Renal cortex interstitium (tissue), 11 donors: ENCODE data around the gene GLTP. TPM values are rescaled to one million over a fixed set of nuclear protein-coding genes. Genes with fewer than 3 reads are reported as not detected.

ENCODE experiments used
- DNase-seq, 11 donors: peaks; one replicate each; pipeline ENCODE4 v3.0.0-alpha.2; 2013; ENCODE audit warnings: low read depth in 9 of 11, low spot score in 4 of 11; ENCODE audit errors: extremely low read depth in 1 of 11
- polyA plus RNA-seq, 3 donors: library from polyadenylated mRNA; unstranded; fragments of 120-200 nt; gene quantifications; one replicate each; pipeline ENCODE4 v1.2.1, GENCODE V29; 2013; ENCODE audit not compliant: insufficient read length in 3 of 3

The GLTP gene
- polyA plus RNA-seq, 3 donors: 32.4 to 36.4 (median 33.5) TPM

GRCh38 chr12:109832541-109833306 lies 47.6 kb downstream of the GLTP start:
- no peak for DNase-seq

GRCh38 chr12:109831929-109832328 lies 48.4 kb downstream of the GLTP start:
- no peak for DNase-seq

- DNase-seq: no peak
Observed at GRCh38 chr12:109831365-109831764, 49.0 kb downstream of the GLTP start.

- DNase-seq: no peak
Observed at GRCh38 chr12:109830718-109831117, 49.6 kb downstream of the GLTP start.

GRCh38 chr12:109830267-109830666 lies 50.1 kb downstream of the GLTP start:
- no peak for DNase-seq

- DNase-seq: no peak
Observed at GRCh38 chr12:109829667-109830066, 50.7 kb downstream of the GLTP start.

GRCh38 chr12:109828754-109829511 lies 51.4 kb downstream of the GLTP start:
- no peak for DNase-seq

GRCh38 chr12:109827566-109828550 lies 52.5 kb downstream of the GLTP start:
- DNase-seq: no peak

GRCh38 chr12:109827080-109827479 lies 53.3 kb downstream of the GLTP start:
- no peak for DNase-seq

GRCh38 chr12:109824731-109825130 lies 55.6 kb downstream of the GLTP start:
- no peak for DNase-seq

GRCh38 chr12:109822951-109823411 lies 57.4 kb downstream of the GLTP start:
- no peak for DNase-seq

GRCh38 chr12:109822416-109822815 lies 57.9 kb downstream of the GLTP start:
- no peak for DNase-seq

- DNase-seq: no peak
Observed at GRCh38 chr12:109821968-109822367, 58.4 kb downstream of the GLTP start.

- no peak for DNase-seq
Observed at GRCh38 chr12:109820816-109821381, 59.4 kb downstream of the GLTP start.

- no peak for DNase-seq
Observed at GRCh38 chr12:109818905-109819500, 61.3 kb downstream of the GLTP start.

- no peak for DNase-seq
Observed at GRCh38 chr12:109818253-109818652, 62.1 kb downstream of the GLTP start.

- DNase-seq: no peak
Observed at GRCh38 chr12:109817627-109818231, 62.6 kb downstream of the GLTP start.

GRCh38 chr12:109816870-109817269 lies 63.5 kb downstream of the GLTP start:
- DNase-seq: no peak
